ENCODE measurements around the gene USP6NL. TPM values are rescaled to one million over a fixed set of nuclear protein-coding genes. Genes with fewer than 3 reads are reported as not detected.

USP6NL gene
- polyA plus RNA-seq, 1 donor (not counting 4 experiments of a cell fraction or from before 2014, with no cell fraction given) = 8.7 TPM

- Histone ChIP-seq H3K4me2 (ENCODE audit: control insufficient read depth, extremely low read depth, insufficient read depth, low read depth, low read length) (no peak overlapping the region), H3K27me3 (ENCODE audit: control insufficient read depth, extremely low read depth, insufficient read depth, low read length) (no peaks in the 10 kb centered on the region), H3K79me2 (ENCODE audit: control insufficient read depth, insufficient read depth, low read length) (no peaks in the 10 kb centered on the region), H3K4me3 (ENCODE audit: control insufficient read depth in 2 of 3, extremely low read depth in 1 of 3, insufficient read depth in 2 of 3, low read depth in 1 of 3, low read length in 3 of 3) (no peak overlapping the region), H3K9ac (ENCODE audit: control insufficient read depth, extremely low read depth, insufficient read depth, low read length) (no peak overlapping the region), H3K4me1 (ENCODE audit: control insufficient read depth, extremely low read depth, insufficient read depth, low read length) (no peaks in the 10 kb centered on the region), H3K27ac (ENCODE audit: control insufficient read depth, insufficient read depth, low read length) (no peak overlapping the region), H3K36me3 (ENCODE audit: control insufficient read depth in 2 of 2, extremely low read depth in 1 of 2, insufficient read depth in 2 of 2, low read length in 2 of 2) (peaks cover 0 to 1% of the 10 kb centered on the region in 2 experiments), H2AFZ (ENCODE audit: control insufficient read depth, low read length) (no peak overlapping the region), H3K9me1 (ENCODE audit: control insufficient read depth, extremely low read depth, insufficient read depth, low read length) (no peaks in the 10 kb centered on the region), H3K9me3 (ENCODE audit: control insufficient read depth, low read depth, low read length) (no peaks in the 10 kb centered on the region), H4K20me1 (ENCODE audit: control insufficient read depth, extremely low read depth, insufficient read depth, low read length) (no peaks in the 10 kb centered on the region)
- dilution Hi-C loops (cut with MboI; ENCODE audit: extremely low pct_ligation_motif_present, low sequenced_read_pairs) = no loop called here
- no peak for FAIRE-seq
- TF ChIP-seq EZH2 (IDR thresholded peaks at IDR 0.05; ENCODE audit: low read length) (no peak), CTCF (optimal IDR thresholded peaks at IDR 0.05 in 1 of 3, IDR thresholded peaks at IDR 0.05 in 1 of 3, conservative IDR thresholded peaks at IDR 0.05 in 1 of 3; ENCODE audit: extremely low read depth in 1 of 3, insufficient read depth in 2 of 3, low read length in 3 of 3) (no peak)
- no peak for DNase-seq (ENCODE audit: low read depth, low spot score)
These were observed 109.8 kb downstream of the USP6NL start for GRCh38 chr10:11501600-11501999.

GRCh38 chr10:11499425-11500071 is 111.9 kb downstream of the USP6NL start:
- Histone ChIP-seq H3K9me1 (ENCODE audit: control insufficient read depth, extremely low read depth, insufficient read depth, low read length) (no peaks in the 10 kb centered on the region), H3K9ac (ENCODE audit: control insufficient read depth, extremely low read depth, insufficient read depth, low read length) (no peak overlapping the region), H3K4me1 (ENCODE audit: control insufficient read depth, extremely low read depth, insufficient read depth, low read length) (no peaks in the 10 kb centered on the region), H4K20me1 (ENCODE audit: control insufficient read depth, extremely low read depth, insufficient read depth, low read length) (no peaks in the 10 kb centered on the region), H3K9me3 (ENCODE audit: control insufficient read depth, low read depth, low read length) (no peaks in the 10 kb centered on the region), H3K27me3 (ENCODE audit: control insufficient read depth, extremely low read depth, insufficient read depth, low read length) (no peaks in the 10 kb centered on the region), H3K4me2 (ENCODE audit: control insufficient read depth, extremely low read depth, insufficient read depth, low read depth, low read length) (no peak overlapping the region), H2AFZ (ENCODE audit: control insufficient read depth, low read length) (no peak overlapping the region), H3K79me2 (ENCODE audit: control insufficient read depth, insufficient read depth, low read length) (no peaks in the 10 kb centered on the region), H3K4me3 (ENCODE audit: control insufficient read depth in 2 of 3, extremely low read depth in 1 of 3, insufficient read depth in 2 of 3, low read depth in 1 of 3, low read length in 3 of 3) (no peak overlapping the region), H3K36me3 (ENCODE audit: control insufficient read depth in 2 of 2, extremely low read depth in 1 of 2, insufficient read depth in 2 of 2, low read length in 2 of 2) (peaks cover 0 to 1% of the 10 kb centered on the region in 2 experiments), H3K27ac (ENCODE audit: control insufficient read depth, insufficient read depth, low read length) (no peak overlapping the region)
- TF ChIP-seq CTCF (optimal IDR thresholded peaks at IDR 0.05 in 1 of 3, IDR thresholded peaks at IDR 0.05 in 1 of 3, conservative IDR thresholded peaks at IDR 0.05 in 1 of 3; ENCODE audit: extremely low read depth in 1 of 3, insufficient read depth in 2 of 3, low read length in 3 of 3) (no peak), EZH2 (IDR thresholded peaks at IDR 0.05; ENCODE audit: low read length) (no peak)
- dilution Hi-C loops (cut with MboI; ENCODE audit: extremely low pct_ligation_motif_present, low sequenced_read_pairs) = no loop called here
- FAIRE-seq = no peak
- DNase-seq (ENCODE audit: low read depth, low spot score) = no peak
